GM12878 (cell line): Measurements from ENCODE around the gene ADISSP.

Experiments
- BCLAF1 ChIP-seq: fragments of 450-650 bp; IDR thresholded peaks from 2 replicates; pipeline ENCODE4 v1.6.1; 2017; ENCODE audit warnings: antibody characterized with exemption, mild to moderate bottlenecking, moderate library complexity
- BHLHE40 ChIP-seq, 2 experiments: fragments of 450-650 bp in 1 of 2; IDR thresholded peaks; 2 replicates each; pipeline ENCODE4 v1.6.1; 2011 to 2017; ENCODE audit warnings: low read depth in 2 of 2, borderline replicate concordance in 1 of 2, improper control_type of control experiment in 1 of 2, low read length in 1 of 2, mild to moderate bottlenecking in 1 of 2
- CTCF ChIP-seq, 3 experiments: IDR thresholded peaks in 2 of 3; conservative IDR thresholded peaks in 1 of 3; 2 replicates each; pipeline ENCODE4 v1.5.1; 2011; ENCODE audit warnings: low read depth in 3 of 3, low read length in 3 of 3, mild to moderate bottlenecking in 3 of 3, control low read depth in 2 of 3, moderate library complexity in 2 of 3, inconsistent platforms in 1 of 3, mixed read lengths in 1 of 3; ENCODE audit not compliant: control insufficient read depth in 2 of 3, insufficient read depth in 1 of 3; ENCODE audit errors: extremely low read depth in 1 of 3
- FOS ChIP-seq: IDR thresholded peaks from 3 replicates; pipeline ENCODE4 v1.6.1; 2011; ENCODE audit warnings: borderline replicate concordance; ENCODE audit not compliant: insufficient read length; ENCODE audit errors: extremely low read depth
- JUNB ChIP-seq: IDR thresholded peaks from 2 replicates; pipeline ENCODE4 v1.6.1; 2016; ENCODE audit warnings: antibody characterized with exemption, mild to moderate bottlenecking
- MEF2A ChIP-seq: IDR thresholded peaks from 2 replicates; pipeline ENCODE4 v1.6.1; 2011; ENCODE audit warnings: low read depth, mild to moderate bottlenecking, low read length, moderate library complexity; ENCODE audit not compliant: insufficient read depth
- POLR2A ChIP-seq: IDR thresholded peaks from 2 replicates; pipeline ENCODE4 v1.6.1; 2011; ENCODE audit warnings: low read depth, mild to moderate bottlenecking, low read length
- REST ChIP-seq: IDR thresholded peaks from 2 replicates; pipeline ENCODE4 v1.6.1; 2012; ENCODE audit warnings: mild to moderate bottlenecking, low read depth, low read length
- SMC3 ChIP-seq: IDR thresholded peaks from 2 replicates; pipeline ENCODE4 v1.6.1; 2011; ENCODE audit warnings: low read length, improper control_type of control experiment, borderline replicate concordance
- TARDBP ChIP-seq: IDR thresholded peaks from 2 replicates; pipeline ENCODE4 v1.6.1; 2016; ENCODE audit warnings: borderline replicate concordance
- USF1 ChIP-seq: IDR thresholded peaks from 2 replicates; pipeline ENCODE4 v1.6.1; 2011; ENCODE audit warnings: borderline replicate concordance, low read depth, mild to moderate bottlenecking, moderate library complexity, mixed read lengths, low read length; ENCODE audit not compliant: insufficient read depth; ENCODE audit errors: extremely low read length
- WRNIP1 ChIP-seq: IDR thresholded peaks from 2 replicates; pipeline ENCODE4 v1.6.1; 2011; ENCODE audit warnings: low read depth, low read length, improper control_type of control experiment, borderline replicate concordance
- ZBTB33 ChIP-seq: fragments of 450-650 bp; IDR thresholded peaks from 2 replicates; pipeline ENCODE4 v1.6.1; 2017; ENCODE audit warnings: mild to moderate bottlenecking

GRCh38 chr20:3786126-3786484 is 18.6 kb upstream of the ADISSP start:
- TF ChIP-seq ZBTB33, result no peak
- TF ChIP-seq USF1, result no peak
- TF ChIP-seq CTCF (IDR thresholded peaks at IDR 0.05 in 2 of 3, conservative IDR thresholded peaks at IDR 0.05 in 1 of 3; ENCODE audit: control insufficient read depth in 2 of 3, extremely low read depth in 1 of 3, insufficient read depth in 1 of 3, low read depth in 3 of 3, low read length in 3 of 3), result no peak
- TF ChIP-seq SMC3, result no peak
- TF ChIP-seq POLR2A, result peak; percentile 57; the same call in 1 of the 2 replicates
- TF ChIP-seq WRNIP1, result no peak
- no peak for TF ChIP-seq MEF2A
- TF ChIP-seq JUNB, result no peak
- no peak for TF ChIP-seq BCLAF1
- no peak for TF ChIP-seq TARDBP
- TF ChIP-seq REST, result no peak
- TF ChIP-seq FOS, result no peak
- no peak for TF ChIP-seq BHLHE40 (IDR thresholded peaks at IDR 0.05; ENCODE audit: borderline replicate concordance in 1 of 2, low read depth in 2 of 2, low read length in 1 of 2)
